DND-41 (cell line): ENCODE data around the gene NBEA.

Experiments used
- ATAC-seq: fragments of 200-7000 bp; cut with Tn5 transposase; 3 replicates; pipeline ENCODE4 v1.9.1; 2021; ENCODE audit warnings: low read depth; ENCODE audit not compliant: insufficient read depth
- DNase-seq: peaks from one replicate; pipeline ENCODE4 v3.0.0-alpha.2; 2020
- H2AFZ ChIP-seq: 2 replicates; pipeline ENCODE4 v1.6.0; 2012; ENCODE audit warnings: low read depth, low read length
- H3K27ac ChIP-seq: 2 replicates; pipeline ENCODE4 v1.5.1; 2012; ENCODE audit warnings: low read length, inconsistent platforms
- H3K27me3 ChIP-seq: fragments of 200-600 bp; sonication (generic); 2 replicates; pipeline ENCODE4 v1.6.0; 2012; ENCODE audit warnings: low read length, mild to moderate bottlenecking, inconsistent platforms; ENCODE audit not compliant: insufficient read depth, poor library complexity
- H3K36me3 ChIP-seq: 2 replicates; pipeline ENCODE4 v1.5.1; 2012; ENCODE audit warnings: low read length, inconsistent platforms; ENCODE audit not compliant: insufficient read depth
- H3K4me1 ChIP-seq: 2 replicates; pipeline ENCODE4 v1.5.1; 2012; ENCODE audit warnings: mild to moderate bottlenecking, low read length; ENCODE audit not compliant: insufficient read depth
- H3K4me2 ChIP-seq: 2 replicates; pipeline ENCODE4 v1.6.0; 2012; ENCODE audit warnings: mild to moderate bottlenecking, moderate library complexity, low read length, inconsistent platforms; ENCODE audit not compliant: insufficient read depth
- H3K4me3 ChIP-seq, 2 experiments: fragments of 200-600 bp in 1 of 2; shearing (Covaris generic) in 1 of 2; 2 replicates each; pipeline ENCODE4 v1.5.1; 2012 to 2016; ENCODE audit warnings: inconsistent platforms in 2 of 2, low read length in 2 of 2, mild to moderate bottlenecking in 2 of 2, low read depth in 1 of 2, moderate library complexity in 1 of 2
- H3K79me2 ChIP-seq: 2 replicates; pipeline ENCODE4 v1.6.0; 2012; ENCODE audit warnings: low read length, inconsistent platforms; ENCODE audit not compliant: insufficient read depth
- H3K9ac ChIP-seq: 2 replicates; pipeline ENCODE4 v1.6.0; 2012; ENCODE audit warnings: low read depth, mild to moderate bottlenecking, inconsistent platforms, low read length, moderate library complexity
- H3K9me3 ChIP-seq: 2 replicates; pipeline ENCODE4 v1.5.1; 2012; ENCODE audit warnings: low read length, moderate library complexity, mild to moderate bottlenecking, inconsistent platforms; ENCODE audit not compliant: insufficient read depth, severe bottlenecking
- H4K20me1 ChIP-seq: 2 replicates; pipeline ENCODE4 v1.6.0; 2012; ENCODE audit warnings: low read length; ENCODE audit not compliant: insufficient read depth
- EZH2 ChIP-seq: IDR thresholded peaks from 3 replicates; pipeline ENCODE4 v1.6.1; 2012; ENCODE audit warnings: borderline replicate concordance, low read depth, mild to moderate bottlenecking, moderate library complexity, low read length, inconsistent platforms; ENCODE audit not compliant: severe bottlenecking
- TF ChIP-seq, protein P1 (sequence below): IDR thresholded peaks from 2 replicates; pipeline ENCODE4 v1.5.1; 2012; ENCODE audit warnings: borderline replicate concordance, low read length, moderate library complexity, mild to moderate bottlenecking; ENCODE audit not compliant: poor library complexity, severe bottlenecking; ENCODE audit errors: extremely low read depth

NBEA gene

DNA sequence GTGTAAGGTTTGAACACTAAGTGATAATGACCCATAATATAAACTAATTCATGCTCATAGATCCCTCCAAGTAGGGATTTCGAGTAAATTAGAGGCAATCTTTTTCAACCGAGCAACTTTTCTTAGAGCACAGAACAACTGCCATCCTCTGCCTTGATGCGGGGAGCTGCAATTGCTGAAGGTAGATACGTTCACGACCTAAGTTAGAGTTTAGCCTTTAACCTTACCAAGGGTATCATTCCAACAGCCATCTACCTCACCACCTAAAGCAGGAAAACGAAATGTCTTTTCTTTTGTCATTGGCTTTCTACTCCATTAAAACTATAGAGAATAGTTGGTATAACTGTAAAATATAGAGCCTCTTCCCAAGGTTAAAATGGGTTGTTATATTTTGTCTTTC lies 42.2 kb upstream of the NBEA start:
- no peaks in the 10 kb centered on the region for H3K9me3 ChIP-seq
- no peak overlapping the region for H2AFZ ChIP-seq
- no peaks in the 10 kb centered on the region for H3K36me3 ChIP-seq
- DNase-seq (no peak), ATAC-seq (no peak)
- no peaks in the 10 kb centered on the region for H4K20me1 ChIP-seq
- H3K79me2 ChIP-seq, result no peaks in the 10 kb centered on the region
- no peak overlapping the region for H3K9ac ChIP-seq
- H3K4me1 ChIP-seq, result no peaks in the 10 kb centered on the region
- H3K27me3 ChIP-seq, result peaks cover 2% of the 10 kb centered on the region
- H3K4me3 ChIP-seq, result no peak overlapping the region
- H3K4me2 ChIP-seq, result no peak overlapping the region
- no peak overlapping the region for H3K27ac ChIP-seq
- TF ChIP-seq, protein P1, sequence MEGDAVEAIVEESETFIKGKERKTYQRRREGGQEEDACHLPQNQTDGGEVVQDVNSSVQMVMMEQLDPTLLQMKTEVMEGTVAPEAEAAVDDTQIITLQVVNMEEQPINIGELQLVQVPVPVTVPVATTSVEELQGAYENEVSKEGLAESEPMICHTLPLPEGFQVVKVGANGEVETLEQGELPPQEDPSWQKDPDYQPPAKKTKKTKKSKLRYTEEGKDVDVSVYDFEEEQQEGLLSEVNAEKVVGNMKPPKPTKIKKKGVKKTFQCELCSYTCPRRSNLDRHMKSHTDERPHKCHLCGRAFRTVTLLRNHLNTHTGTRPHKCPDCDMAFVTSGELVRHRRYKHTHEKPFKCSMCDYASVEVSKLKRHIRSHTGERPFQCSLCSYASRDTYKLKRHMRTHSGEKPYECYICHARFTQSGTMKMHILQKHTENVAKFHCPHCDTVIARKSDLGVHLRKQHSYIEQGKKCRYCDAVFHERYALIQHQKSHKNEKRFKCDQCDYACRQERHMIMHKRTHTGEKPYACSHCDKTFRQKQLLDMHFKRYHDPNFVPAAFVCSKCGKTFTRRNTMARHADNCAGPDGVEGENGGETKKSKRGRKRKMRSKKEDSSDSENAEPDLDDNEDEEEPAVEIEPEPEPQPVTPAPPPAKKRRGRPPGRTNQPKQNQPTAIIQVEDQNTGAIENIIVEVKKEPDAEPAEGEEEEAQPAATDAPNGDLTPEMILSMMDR, result no peak
- no peak for TF ChIP-seq EZH2

DNA sequence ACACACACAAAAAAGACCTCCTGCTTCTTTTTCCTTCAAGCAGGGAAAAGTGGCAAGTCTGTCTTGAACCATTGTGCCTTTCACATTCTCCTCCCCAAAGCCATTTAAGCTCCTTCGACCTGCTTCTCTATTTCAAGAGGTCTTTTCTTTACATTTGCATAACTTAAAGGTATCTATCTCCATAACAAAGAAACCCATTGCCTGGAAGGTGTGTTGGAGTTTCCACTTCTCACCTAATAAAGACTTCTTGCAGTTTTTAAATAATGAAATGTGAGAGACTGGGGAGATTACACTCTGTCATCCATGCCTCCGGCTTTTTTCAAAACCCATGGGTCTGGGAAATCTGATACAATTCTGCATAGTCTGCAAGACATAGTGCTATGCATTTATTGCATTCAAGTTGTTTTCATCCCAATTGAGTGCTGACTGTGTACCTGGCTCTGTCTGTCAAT lies 41.8 kb upstream of the NBEA start:
- H3K4me1 ChIP-seq, result no peaks in the 10 kb centered on the region
- no peak for DNase-seq
- no peak overlapping the region for H2AFZ ChIP-seq
- no peaks in the 10 kb centered on the region for H4K20me1 ChIP-seq
- ATAC-seq, result no peak
- H3K4me3 ChIP-seq, result no peak overlapping the region
- TF ChIP-seq EZH2, result no peak
- TF ChIP-seq, protein P1, result no peak
- no peak overlapping the region for H3K27ac ChIP-seq
- no peaks in the 10 kb centered on the region for H3K79me2 ChIP-seq
- H3K36me3 ChIP-seq, result no peaks in the 10 kb centered on the region
- H3K9me3 ChIP-seq, result no peaks in the 10 kb centered on the region
- H3K27me3 ChIP-seq, result peaks cover 2% of the 10 kb centered on the region
- no peak overlapping the region for H3K9ac ChIP-seq
- no peak overlapping the region for H3K4me2 ChIP-seq

DNA sequence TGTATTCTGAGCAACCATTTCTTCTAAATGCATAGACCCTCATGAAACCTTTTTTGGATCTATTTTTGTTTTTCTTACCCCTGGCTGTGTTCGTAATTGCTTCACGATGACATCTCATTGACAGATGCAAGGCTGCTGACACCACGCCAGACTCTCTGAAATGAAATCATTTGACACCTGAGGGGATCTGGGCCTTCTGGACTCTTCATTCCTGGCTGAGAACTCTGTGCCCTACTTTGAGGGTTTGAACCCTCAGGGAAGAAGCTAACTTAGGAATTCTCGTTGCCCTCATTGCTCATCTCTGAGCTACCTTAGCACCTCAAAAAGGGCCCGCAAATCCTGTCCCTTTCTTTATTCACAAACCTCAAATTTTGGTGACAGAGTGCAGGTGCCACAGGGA lies 40.5 kb upstream of the NBEA start:
- ATAC-seq (no peak), DNase-seq (no peak)
- Histone ChIP-seq H3K4me1 (no peaks in the 10 kb centered on the region), H3K36me3 (no peaks in the 10 kb centered on the region), H3K27me3 (peaks cover 2% of the 10 kb centered on the region), H3K9ac (no peak overlapping the region), H3K4me2 (no peak overlapping the region), H4K20me1 (no peaks in the 10 kb centered on the region), H3K4me3 (no peak overlapping the region), H3K79me2 (no peaks in the 10 kb centered on the region), H2AFZ (no peak overlapping the region), H3K27ac (no peak overlapping the region), H3K9me3 (no peaks in the 10 kb centered on the region)
- no peak for TF ChIP-seq EZH2
- TF ChIP-seq, protein P1, result no peak

DNA sequence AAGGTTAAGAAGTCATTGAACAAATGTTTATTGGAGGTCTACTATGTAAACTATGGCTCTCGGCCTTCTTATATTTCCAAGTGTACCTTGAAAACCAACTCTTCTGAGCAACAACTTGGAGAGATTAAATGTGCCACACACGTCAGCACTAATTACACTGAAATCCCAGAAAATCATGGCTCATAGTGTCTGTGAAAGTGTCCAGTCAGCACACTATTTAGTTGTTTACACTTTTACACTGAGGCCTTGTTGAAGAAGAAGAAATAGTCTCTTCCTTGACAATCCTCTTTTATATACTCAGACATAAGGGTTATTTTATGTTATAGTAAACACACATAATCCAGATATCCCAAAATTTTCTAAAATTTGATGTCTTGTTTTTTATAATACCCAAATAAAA lies 30.9 kb upstream of the NBEA start:
- ATAC-seq, result no peak
- Histone ChIP-seq H3K4me1 (no peaks in the 10 kb centered on the region), H3K9me3 (no peaks in the 10 kb centered on the region), H3K27ac (no peak overlapping the region), H3K4me3 (no peak overlapping the region), H3K27me3 (no peaks in the 10 kb centered on the region), H3K79me2 (no peaks in the 10 kb centered on the region), H3K9ac (no peak overlapping the region), H4K20me1 (no peaks in the 10 kb centered on the region), H3K36me3 (no peaks in the 10 kb centered on the region), H3K4me2 (no peak overlapping the region), H2AFZ (no peak overlapping the region)
- no peak for TF ChIP-seq EZH2
- TF ChIP-seq, protein P1, result no peak
- no peak for DNase-seq
